Suppressor macrophage (primary cell): ENCODE results near the gene CASZ1.
A peak's percentile ranks its signal among the peaks of the same experiment; 100 is the strongest.

Experiments used
- DNase-seq, 4 experiments: peaks; one replicate each; pipeline ENCODE4 v3.0.0-alpha.2; 2020 to 2022

Gene CASZ1

DNA sequence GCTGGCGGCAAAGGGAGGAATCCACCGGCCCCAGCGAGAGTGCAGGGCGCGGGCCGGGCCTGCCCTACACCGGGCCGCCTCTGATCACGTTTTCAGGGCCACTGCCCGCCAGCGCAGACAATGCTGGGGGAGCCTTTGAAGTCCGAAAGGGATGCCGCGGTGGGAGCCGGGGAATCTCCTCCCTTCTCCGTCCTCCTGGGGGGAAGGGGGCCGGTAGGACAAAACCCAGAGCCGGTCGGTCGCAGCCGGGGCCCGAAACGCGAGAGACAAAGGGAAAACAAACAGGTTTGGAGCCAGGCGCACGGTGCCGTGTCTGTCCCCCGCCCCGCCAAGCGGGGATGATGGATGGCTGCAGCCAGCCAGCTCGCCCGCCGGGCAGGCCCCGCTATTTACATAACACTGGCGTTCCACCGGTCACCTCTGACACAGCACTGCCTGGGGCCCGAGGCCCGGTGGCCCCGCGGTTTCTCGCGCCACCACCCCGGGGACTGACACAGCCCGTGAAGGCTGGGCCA lies 92.0 kb downstream of the CASZ1 start:
- no peak for DNase-seq

DNA sequence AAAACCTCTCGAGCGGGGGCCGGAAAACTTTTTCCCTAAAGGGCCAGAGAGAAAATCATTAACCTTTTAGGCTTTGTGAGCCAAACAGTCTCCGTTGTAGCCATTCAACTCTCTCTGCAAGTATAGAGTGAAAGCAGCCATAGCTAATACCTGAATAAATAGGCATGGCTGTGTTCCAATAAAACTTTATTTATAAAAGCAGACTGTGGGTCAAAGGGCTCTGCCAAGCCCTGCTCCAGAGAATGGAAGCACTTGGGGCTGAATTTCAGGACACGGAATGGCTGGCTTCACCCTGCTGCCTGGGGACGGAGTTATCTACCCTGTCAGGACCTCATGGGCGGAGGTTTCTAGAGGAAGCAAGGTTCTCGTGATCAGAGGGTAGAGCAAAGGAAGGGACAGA lies 92.7 kb downstream of the CASZ1 start:
- DNase-seq: no peak

DNA sequence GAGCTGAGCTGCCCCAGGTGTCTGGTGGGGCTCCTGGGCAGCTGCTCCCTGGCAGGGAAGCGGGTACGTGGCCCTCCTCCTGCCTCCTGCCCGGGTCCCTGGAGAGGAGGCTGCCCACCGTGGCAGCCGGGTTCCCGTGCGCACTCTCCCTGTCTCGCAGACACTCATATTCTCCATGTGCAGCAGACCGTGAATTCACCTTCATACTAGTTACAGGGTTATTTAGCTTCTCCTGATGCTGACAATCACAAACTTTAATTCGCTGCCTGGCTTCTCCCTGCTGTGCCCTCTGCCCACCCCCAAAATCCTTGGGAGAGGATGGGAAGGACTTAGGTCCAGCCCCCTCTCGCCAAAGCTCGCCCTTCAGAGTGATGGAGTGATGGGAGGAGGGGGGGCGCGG lies 95.3 kb downstream of the CASZ1 start:
- no peak for DNase-seq

DNA sequence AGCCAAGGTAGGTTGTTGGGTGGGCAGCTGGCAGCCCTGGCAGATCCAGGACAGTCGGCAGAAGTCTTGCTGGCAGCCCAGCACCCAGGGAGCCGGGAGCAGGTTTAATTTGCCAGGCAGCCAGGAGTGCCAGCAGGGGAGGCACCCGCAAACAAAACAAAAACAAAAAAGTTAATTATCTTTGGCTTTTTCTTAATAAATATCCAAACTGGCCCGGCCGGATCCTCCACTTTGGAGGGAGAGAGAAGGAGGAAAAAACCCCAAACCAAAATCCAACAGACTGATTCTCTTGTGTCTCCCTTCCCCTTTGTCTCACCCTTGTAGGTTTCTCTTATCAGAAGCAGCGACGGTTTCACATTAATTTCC lies 97.0 kb downstream of the CASZ1 start:
- no peak for DNase-seq

DNA sequence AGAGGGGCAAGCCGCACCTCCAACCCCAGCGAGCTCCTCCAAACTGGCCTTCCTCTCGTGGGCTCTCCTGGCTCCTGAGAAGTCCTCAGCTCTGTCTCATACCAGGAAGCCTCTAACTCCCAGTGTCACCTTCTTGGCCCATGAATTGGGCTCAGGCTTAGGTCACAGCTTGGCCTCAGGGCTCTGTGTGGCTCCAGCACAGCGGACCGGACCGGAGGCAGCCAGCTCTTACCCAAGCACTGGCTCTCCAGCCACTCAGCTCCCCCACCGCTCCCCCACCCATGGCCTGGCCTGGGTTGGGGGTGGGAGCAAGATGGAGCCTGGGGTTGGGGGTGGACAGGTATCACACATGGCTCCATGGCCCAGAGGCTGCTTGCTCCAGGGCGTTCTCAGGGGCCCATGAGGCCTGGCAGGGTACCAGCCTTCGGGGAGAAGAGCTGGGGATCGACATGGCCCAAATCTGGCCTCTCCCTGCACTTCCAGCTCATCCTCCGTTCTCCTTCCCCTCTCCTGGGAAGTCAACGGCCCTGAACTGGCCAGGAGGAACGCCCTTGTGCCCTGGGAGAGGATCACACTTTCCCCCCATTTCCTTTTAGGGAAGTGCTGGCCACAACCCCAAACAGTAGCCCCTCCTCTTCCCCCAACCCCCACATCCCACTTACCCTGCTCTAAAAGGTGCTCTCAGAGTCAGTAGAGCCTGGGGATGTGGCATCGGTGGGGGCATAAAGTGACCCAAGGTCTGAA lies 97.5 kb downstream of the CASZ1 start:
- no peak for DNase-seq

DNA sequence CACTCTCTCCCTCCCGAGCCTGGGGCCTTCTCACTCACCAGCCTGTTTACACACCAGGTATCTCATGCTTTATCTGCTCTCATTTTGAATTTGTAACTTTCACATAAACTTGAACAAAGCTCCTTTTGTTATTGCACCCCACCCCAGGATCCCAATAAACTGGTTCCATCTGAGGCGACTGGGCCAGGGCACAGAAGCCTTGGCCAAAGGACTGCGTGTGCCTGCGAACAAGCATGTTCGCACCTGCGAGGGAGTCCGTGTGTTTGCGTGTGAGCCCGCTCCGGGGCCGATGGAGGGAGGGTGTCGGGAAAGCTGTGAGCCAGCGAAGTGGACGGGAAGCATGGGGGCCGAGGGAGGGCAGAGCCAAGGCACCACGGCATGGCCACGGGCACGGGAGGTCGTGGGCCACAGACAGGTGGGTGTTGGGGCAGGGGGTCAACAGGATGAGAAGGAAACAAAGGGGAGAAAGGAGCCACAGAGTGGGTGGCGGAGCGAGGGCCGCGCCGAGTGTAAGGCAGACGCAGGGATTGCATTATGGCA lies 98.8 kb downstream of the CASZ1 start:
- DNase-seq: no peak

DNA sequence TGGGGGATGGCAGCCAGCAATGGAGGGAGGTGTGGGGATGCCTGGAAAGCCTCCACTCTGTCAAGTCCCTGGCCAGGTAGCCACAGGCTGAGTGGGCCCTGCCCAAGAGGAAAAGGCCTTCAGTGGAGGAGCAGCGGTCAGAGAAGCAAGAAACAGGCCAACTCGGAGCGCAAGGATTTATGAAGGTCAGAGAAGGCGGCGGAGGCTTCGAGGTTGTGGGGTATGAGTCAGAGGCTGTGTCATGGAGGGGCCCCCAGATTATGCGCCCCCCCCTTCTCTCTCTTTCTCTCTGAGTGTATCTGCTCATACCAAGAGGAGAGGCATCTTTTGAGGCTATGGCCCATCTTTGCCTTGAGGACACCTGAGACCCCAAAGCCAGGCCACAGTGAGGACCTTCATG lies 99.5 kb downstream of the CASZ1 start:
- DNase-seq: no peak

DNA sequence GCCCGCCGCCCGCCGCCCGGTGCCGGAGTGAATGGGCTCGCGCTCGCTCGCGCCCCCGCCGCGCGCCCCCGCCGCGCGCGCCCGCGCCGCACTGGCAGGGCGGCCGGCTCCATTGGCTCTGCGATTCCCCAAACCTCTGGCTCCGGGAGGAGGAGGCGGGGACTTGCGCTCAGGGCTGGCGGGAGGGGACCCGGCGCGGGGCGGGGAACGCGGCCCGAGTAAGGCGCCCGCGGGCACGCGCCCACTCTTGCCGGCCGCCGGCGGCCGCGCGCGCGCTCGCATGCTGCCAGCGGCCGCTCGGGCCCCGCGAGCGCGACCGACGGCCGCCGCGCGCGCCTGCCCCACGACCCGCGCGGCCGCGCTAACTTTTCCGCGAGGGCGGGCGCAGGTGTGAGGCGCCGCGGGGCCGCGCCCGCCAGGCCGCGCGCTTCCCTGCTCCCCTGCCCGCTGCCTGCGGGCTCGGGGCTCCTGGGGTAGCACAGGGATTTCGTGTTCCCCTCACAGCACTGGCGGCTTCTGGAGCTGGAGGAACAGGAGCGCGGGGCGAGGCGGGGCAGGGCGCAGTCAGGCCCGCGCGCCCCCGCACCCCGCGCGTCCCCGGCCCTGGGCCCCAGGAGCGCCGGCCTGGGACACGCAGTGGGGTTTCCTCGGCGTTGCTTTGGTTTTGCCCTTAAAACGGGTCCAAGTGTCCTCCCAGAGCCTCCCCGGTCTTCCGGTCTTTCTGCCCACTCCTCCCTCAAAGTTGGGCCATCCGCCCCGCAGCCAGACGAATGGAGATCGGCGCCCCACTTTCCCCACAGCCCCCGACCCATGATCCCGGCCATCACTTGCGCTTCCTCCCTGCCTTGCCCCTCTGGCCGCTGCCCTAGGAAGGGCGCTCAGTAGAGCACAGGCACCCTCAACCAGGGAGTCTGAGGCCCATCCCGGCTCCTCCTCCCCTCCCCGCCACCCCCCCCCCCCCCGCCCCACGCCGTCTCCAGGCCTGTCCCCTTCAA lies 101.5 kb downstream of the CASZ1 start:
- peak; percentile 82 to 95 (median 92) for DNase-seq

DNA sequence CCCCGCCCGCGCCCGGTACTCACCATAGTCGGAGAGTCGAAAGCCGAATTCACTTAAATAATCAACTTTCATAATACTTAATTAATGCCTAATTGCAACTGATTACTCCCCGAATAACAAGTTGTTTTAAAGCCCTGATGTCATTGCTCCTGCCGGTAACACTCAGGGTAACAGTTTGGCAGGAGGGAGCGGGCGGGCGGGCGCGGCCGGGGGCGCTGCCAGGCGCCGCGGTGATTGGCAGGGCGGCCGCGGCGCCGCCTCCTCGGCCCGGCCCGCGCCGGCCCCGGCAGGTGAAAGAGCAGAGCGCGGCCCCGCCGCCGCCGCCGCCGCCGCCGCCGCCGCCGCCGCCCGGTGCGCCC lies 102.2 kb downstream of the CASZ1 start:
- DNase-seq: peak in 1 of 4 experiments; percentile 37

DNA sequence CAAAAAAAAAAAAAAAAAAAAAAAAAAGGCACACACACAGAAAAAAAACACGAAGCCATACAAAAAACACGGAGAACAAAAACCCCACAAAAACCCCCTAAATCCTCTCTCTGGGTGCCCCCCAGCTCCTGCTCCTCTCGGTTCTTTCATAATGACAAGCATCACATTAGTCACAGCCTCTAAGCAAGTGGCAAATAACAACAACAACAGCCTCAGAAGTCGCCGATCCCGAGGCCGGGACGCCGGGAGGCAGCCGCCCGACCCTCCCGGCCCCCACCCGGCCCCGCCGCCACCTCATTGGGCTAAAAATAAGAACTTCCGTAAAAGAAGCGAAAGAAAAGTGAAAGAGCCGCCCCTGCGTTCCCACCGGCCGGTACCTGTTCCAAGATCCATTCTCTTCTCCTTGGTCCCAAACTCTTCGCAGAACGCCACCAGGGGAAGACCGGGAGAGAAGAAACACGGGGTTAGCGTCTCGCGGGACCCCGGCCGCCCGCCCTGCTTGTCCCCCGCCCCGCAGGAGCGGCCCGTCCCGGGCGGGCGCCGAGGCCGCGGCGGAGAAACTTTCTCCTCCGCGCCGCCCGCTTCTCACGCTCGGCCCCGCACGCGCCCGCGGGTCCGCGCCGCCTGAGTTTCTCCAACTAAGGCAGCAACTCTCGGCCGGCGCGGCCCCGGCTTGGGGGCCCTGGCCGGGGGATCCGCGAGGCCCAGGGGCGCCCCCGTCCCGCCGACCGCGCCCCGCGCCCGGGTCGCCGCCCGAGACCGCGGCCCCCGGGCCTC lies 102.8 kb downstream of the CASZ1 start:
- DNase-seq: peak; percentile 39 to 68 (median 54)

DNA sequence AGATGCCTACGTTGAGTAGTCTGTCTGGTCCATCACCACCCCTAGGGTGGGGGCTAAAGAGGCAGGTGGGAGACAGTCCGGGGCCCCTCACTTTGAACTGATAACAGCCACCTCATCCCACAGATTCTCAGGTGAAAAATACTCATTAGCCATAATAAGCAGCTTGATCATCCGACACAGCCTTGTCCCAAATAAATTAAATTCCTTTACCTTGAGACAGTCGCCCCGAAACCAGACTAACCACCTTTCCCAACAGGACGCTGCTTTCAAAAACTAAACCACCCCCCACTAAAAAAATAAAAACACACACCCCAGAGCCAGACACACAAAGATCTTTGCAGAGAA lies 103.3 kb downstream of the CASZ1 start:
- no peak for DNase-seq

DNA sequence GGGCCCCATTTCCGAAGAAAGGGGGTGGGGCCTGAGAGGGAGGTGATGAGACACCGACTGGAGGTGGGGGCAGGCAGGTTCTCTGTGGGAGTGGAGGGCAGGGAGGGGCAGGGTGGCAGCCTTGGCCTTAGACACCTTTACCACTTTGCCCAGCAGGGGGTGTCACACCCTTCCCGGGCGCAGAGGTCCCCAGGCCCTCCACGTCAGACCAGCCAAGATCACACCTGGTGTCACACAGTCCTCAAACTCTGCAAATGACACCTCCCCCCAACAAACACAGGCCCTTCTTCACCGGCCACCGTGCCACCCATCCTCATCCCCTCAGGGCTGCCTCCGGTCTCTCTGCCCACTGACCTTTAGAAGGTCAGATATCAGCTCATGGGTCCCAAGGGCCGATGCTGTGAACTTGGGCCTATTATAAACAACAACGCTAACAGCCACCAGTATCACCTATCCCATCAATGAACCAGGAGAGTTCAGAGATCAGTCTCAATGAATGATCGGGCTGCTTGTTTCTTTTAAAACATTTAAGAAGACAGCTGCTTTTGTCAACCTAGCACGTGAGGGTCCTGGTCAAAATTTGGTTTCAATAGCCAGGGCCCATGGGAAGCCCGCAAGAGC lies 103.9 kb downstream of the CASZ1 start:
- DNase-seq: peak; percentile 24 to 68 (median 44)

DNA sequence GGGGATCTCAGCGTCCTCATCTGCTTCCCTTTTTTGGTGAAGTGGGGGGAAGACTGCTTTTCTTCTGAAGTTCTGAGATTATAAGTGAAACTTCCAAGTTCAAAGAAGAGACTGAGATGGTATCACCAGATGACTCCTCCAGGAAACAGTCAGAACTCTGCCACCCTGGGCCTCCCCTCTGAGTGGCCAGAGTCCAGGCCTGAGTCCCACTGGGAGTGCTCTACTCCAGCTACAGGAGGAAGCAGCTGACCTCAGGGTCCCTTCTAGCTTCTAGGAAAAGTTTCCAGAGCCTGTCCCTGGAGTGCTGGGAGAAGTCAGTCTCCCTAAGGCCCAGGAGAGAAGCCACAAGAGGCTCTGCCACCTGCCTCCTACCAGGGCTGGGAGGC lies 104.7 kb downstream of the CASZ1 start:
- peak in 1 of 4 experiments; percentile 12 for DNase-seq

DNA sequence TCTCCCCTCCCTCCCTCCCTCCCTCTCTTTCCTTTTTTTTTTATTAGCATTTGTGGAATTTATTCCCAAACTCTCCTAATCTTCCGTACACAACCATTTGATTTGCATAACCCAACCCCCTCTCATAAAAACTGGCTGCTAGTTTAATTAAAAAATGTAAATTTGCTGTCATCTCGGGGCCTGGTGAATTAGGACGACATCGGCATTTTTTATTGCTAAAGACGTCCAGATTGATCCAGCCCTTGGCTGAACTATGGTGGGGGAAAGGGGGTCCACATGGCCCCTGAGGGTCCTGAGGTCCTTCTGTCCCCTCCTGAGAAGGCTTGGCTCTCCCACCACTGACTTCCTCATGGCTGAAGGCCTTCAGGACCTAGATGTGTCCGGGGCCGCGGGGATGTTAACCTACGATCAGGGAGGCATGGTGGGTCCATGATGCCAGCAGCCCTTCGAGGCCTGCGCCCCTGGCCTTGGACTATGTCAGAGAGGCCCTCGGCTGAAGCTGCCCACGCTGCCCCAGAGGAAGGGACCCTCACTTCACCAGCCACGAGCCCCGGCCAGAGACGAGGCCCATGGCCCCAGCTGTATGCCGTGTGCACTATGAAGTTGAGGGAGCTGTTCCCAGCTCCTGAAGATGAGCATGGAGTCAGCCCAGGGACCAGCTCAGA lies 105.2 kb downstream of the CASZ1 start:
- no peak for DNase-seq

DNA sequence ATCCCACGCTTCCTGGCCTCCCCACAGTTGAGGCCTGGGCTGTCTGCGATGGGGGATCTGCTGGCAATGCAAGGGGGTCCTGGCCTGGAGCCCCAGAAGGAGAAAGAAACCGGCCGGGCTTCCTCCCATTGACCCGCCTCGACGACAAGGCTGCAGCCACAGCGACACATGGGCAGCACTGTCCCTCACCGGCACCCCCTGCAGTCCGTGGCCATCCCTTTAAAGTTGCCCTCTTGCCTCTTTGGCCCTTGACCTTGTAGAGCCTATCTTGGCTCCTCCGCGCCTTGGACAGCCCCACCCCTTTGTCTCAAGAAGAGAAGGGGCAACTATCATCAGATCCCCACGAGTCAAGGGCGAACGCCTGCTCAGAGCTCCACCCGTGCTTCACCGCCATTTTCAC lies 106.0 kb downstream of the CASZ1 start:
- peak in 2 of 4 experiments; percentile 14 to 18 for DNase-seq

DNA sequence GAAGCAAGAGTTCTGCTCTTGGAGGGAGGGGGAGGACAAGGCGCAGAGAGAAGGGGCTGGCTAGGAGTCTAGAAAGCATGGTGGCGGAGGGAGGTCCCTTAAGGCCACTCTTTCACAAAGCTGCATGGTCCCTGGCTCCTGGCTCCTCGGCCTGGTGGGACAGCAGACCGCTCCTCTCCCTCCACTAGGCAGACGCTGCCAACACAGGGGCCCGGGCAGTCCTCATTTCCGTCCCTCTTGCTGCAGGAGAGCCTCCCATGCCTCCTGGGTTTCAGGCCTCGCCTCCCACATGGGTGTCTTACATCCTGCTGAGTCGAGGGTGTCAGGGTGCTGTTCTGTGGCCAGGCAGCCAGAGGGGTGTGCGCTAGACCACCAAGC lies 108.0 kb downstream of the CASZ1 start:
- no peak for DNase-seq

DNA sequence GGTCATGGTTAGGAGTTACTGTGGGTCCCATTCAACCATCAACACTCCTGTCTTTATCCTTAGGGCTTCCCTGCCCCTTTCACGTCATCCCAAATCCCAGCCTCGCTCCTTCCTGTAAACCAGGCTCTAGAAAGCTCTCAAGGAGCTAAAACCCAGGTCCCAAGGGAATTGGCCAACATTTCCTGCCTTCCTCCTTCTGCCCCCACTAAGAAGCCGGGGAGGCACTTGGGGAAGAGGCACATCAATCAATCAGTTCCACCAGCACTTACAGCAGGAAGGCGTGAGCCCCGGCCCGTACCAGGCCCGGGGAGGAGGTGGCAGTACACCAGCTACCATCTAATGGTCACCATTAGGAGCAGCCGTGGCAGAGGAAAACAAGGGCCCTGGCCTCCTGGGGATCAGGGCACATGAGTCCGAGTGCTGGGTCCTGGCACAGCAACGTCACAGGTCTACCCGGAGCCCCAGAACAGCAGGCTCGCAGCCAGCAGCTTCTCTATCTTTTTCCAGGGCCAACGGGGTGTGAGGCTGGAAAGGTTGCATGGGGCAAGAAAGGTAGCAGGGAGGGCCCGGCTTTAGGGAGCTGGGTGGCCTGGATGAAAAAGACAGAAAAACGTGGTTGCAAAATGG lies 108.6 kb downstream of the CASZ1 start:
- no peak for DNase-seq

DNA sequence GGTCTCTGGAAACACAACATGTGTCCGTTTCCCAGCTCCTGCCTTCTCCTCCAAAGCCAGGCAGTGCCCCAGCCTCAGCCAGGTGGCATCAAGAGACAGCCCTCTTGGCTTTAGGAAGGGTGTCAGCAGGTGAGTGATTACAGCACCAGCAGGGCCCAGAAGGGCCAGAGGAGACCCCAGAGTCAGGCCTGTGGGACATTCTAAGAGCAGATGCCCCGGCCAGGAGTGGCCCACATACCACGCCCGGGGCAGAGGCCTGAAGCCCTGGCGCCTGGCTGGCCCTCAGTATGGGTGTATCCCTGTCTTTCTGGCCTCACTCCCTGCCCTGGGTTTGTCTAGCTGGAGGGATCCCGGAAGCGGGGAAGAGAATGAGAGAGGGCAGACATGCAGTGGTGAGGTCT lies 109.2 kb downstream of the CASZ1 start:
- DNase-seq: no peak

DNA sequence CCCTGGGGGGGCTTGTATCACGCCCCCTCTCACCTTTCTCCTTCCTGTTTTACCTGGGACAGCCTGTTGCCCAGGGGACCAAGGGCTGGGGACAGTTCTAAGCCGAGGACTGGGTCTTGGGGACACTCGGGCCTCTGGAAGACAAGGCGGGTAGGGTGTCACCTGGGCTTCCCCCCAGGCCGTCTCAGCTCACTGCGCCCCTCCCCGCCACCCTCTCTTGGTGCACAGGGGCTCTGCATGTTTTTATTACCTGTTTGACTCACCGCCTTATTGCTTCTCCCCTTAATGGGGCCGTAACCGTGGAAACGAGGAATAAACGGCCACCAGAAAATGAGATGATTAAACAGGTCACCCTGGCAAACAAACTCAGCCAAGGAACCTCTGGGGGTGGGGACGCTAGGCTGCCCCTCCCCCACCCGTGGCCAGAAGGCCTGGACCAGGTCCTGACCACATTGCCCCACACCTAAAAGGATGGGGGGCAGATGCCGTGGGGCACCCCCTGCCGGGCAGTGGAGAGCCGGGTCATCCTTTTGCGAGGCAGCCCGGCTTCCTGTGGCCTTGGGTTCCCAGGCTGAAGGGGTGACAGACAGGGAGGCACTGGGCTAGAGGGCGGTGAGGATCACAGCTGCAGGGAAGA lies 109.9 kb downstream of the CASZ1 start:
- DNase-seq: no peak

DNA sequence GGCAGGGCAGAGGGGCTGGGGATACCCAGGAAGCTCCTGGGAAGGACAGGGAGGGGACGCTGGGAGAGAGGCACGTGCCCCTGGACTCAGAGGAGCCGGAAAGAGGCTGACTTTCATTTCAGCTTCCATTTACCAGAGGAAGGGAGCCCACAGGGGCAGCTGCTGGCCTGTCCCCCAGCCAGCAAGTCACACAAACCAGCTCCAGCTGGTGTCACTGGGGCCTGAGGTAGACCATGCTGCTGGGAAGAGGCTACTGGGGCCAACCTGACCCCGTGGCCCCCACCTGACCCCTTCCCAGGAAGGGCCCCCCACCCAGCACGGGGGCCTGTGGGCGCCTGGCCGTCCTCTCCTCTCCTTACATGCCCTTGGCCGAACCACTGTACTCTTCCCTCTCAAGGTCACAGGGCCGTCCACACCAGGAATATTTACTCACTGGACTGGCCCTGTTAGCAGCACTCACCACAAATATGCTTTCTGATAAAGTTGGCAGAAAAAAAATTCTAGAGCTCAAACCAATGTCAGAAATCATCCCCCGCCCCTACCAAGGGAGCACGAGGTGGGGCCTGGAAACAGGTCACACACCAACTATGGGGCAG lies 110.5 kb downstream of the CASZ1 start:
- no peak for DNase-seq
